Smooth muscle cell (in vitro differentiated cells): Measurements from ENCODE around the gene LASP1NB.
A peak's percentile ranks its signal among the peaks of the same experiment; 100 is the strongest.

ENCODE experiments used
- DNase-seq: peaks from one replicate; lab custom pipeline; 2025; ENCODE audit not compliant: unreplicated experiment; lab: John Stamatoyannopoulos, UW
- H2AFZ ChIP-seq: fragments of 200-600 bp; sonication (generic); 2 replicates; pipeline ENCODE4 v1.6.0; 2016; ENCODE audit warnings: antibody characterized with exemption, low read depth, mild to moderate bottlenecking
- H3F3A ChIP-seq: fragments of 200-600 bp; sonication (generic); 2 replicates; pipeline ENCODE4 v1.6.0; 2017; ENCODE audit warnings: antibody characterized with exemption, low read depth
- H3K27ac ChIP-seq: fragments of 200-600 bp; sonication (generic); 2 replicates; pipeline ENCODE4 v1.5.1; 2016; ENCODE audit warnings: low read depth, mild to moderate bottlenecking
- H3K27me3 ChIP-seq: fragments of 200-600 bp; sonication (generic); 2 replicates; pipeline ENCODE4 v1.6.1; 2016; ENCODE audit warnings: low read depth, mild to moderate bottlenecking
- H3K36me3 ChIP-seq: fragments of 200-600 bp; sonication (generic); 2 replicates; pipeline ENCODE4 v1.5.1; 2016; ENCODE audit warnings: low read depth
- H3K4me1 ChIP-seq: fragments of 200-600 bp; sonication (generic); 2 replicates; pipeline ENCODE4 v1.5.1; 2016; ENCODE audit warnings: low read depth
- H3K4me2 ChIP-seq: fragments of 200-600 bp; sonication (generic); 2 replicates; pipeline ENCODE4 v1.6.0; 2016; ENCODE audit warnings: mild to moderate bottlenecking
- H3K4me3 ChIP-seq: fragments of 200-600 bp; sonication (generic); 2 replicates; pipeline ENCODE4 v1.5.1; 2016; ENCODE audit warnings: mild to moderate bottlenecking
- H3K79me2 ChIP-seq: fragments of 200-600 bp; sonication (generic); 2 replicates; pipeline ENCODE4 v1.6.0; 2016; ENCODE audit warnings: low read depth, mild to moderate bottlenecking
- H3K9ac ChIP-seq: fragments of 200-600 bp; sonication (generic); 2 replicates; pipeline ENCODE4 v1.6.0; 2016; ENCODE audit warnings: low read depth
- H3K9me3 ChIP-seq: fragments of 200-600 bp; sonication (generic); replicated peaks from 2 replicates; pipeline ENCODE4 v1.5.1; 2016; ENCODE audit warnings: low read depth
- H4K20me1 ChIP-seq: fragments of 200-600 bp; sonication (generic); 2 replicates; pipeline ENCODE4 v1.6.0; 2016; ENCODE audit warnings: low read depth
- WGBS: methylation state at CpG from one replicate; pipeline ENCODE4 v1.1.7; 2016; ENCODE audit warnings: low lambda C conversion rate; 5-methylcytosine and 5-hydroxymethylcytosine counted together
- TF ChIP-seq, protein P1 (sequence below): fragments of 200-600 bp; sonication (generic); IDR thresholded peaks from 2 replicates; pipeline ENCODE4 v1.5.1; 2017; ENCODE audit warnings: borderline replicate concordance, mild to moderate bottlenecking, antibody characterized with exemption; ENCODE audit not compliant: insufficient read depth, poor library complexity, severe bottlenecking

LASP1NB gene

DNA sequence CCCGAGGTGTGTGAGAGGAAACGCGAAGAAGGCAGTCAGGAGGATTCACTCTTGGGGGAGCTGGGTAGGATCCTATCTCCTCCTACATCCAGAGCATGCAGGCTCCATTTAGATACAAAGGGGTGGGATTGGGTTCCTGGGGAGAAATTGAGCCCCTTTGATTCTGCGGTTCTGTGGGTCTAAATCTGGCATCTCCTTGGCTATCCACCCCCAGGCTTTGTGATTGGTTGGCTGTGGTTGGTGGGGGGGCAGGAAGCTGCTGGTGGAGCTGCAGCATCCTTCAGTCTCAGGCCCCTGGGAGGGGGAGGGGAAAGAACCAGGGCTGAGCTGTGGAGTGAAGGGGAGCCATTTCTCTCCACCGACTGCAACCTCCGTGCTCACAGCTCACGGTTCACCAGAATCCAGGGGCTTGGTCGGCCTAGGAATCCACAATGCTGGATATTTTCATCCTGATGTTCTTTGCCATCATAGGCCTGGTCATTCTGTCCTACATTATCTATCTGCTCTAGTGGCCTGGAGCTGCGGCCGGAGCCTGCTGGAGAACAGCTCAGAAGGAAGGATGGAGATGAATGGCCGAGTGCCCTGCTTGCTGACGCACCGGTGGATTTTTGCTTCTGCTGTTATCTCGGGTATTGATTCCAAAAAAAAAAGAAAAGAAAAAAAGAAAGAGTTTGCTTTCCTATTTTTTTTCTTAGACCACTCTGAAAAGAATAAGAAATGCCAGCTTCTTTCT is at the start of gene LASP1NB:
Gene LASP1NB (plus strand): TSS at position 352 of the 733 bp plus-strand sequence.
- Histone ChIP-seq H3K4me3 (no peak within 1 kb of the TSS), H2AFZ (no peak within 1 kb of the TSS), H3K36me3 (no peaks in the 10 kb centered on the region)

DNA sequence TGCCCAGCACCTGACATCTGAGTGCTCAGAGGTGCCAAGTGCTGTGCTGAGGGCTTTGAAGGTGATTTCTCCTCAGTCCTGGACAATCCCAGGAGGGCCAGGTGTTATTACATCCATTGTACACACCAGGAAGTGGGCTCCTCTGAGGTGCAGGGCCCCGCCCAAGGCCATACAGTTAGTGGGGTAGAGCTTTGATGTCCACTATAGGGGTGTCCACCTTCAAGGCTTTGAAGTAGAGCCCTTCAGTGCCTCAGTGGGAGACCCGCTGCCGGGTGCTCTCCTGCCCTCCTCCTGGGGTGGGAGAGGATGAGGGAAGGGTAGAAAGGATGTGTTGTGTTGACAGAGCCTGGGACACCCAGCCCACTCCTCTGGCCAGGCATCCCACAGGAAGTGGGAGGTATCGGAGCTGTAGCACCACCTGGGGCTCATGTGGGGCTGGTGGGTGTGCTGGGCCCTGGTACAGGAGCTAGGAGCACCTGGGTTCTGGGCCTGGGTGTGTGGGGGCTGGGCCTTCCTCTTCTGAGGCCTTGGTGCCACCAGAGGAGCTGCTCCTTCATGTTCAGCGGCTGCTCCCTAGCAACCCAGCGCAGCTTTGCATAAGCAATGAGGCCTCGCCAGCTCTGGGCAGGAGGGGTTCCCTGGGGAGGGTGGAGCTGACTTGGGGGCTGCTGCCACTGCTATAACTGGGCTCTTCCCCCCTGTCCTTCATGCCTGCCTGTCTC is 48.1 kb upstream of the LASP1NB start:
- Histone ChIP-seq H3K9ac (no peak overlapping the region), H4K20me1 (peaks cover 100% of the 10 kb centered on the region), H3K27me3 (no peaks in the 10 kb centered on the region), H3F3A (peaks cover 46% of the 10 kb centered on the region), H3K4me2 (no peak overlapping the region), H3K4me1 (peaks cover 64% of the 10 kb centered on the region), H3K36me3 (no peaks in the 10 kb centered on the region), H3K4me3 (no peak overlapping the region), H3K9me3 (no peaks in the 10 kb centered on the region), H3K79me2 (peaks cover 80% of the 10 kb centered on the region), H2AFZ (no peak overlapping the region), H3K27ac (no peak overlapping the region)
- no peak for DNase-seq
- TF ChIP-seq, protein P1, sequence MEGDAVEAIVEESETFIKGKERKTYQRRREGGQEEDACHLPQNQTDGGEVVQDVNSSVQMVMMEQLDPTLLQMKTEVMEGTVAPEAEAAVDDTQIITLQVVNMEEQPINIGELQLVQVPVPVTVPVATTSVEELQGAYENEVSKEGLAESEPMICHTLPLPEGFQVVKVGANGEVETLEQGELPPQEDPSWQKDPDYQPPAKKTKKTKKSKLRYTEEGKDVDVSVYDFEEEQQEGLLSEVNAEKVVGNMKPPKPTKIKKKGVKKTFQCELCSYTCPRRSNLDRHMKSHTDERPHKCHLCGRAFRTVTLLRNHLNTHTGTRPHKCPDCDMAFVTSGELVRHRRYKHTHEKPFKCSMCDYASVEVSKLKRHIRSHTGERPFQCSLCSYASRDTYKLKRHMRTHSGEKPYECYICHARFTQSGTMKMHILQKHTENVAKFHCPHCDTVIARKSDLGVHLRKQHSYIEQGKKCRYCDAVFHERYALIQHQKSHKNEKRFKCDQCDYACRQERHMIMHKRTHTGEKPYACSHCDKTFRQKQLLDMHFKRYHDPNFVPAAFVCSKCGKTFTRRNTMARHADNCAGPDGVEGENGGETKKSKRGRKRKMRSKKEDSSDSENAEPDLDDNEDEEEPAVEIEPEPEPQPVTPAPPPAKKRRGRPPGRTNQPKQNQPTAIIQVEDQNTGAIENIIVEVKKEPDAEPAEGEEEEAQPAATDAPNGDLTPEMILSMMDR = no peak
- WGBS = 84% methylated on average over 7 of the region's 7 CpGs

More for the DNA sequence above, at the start of gene LASP1NB:
- Histone ChIP-seq H3K79me2 (no peaks in the 10 kb centered on the region), H3K27me3 (no peaks in the 10 kb centered on the region), H3K4me2 (no peak within 1 kb of the TSS), H3K4me1 (peaks cover 24% of the 10 kb centered on the region), H3K27ac (no peak within 1 kb of the TSS), H3K9ac (no peak within 1 kb of the TSS), H4K20me1 (peaks cover 17% of the 10 kb centered on the region), H3K9me3 (no peaks in the 10 kb centered on the region), H3F3A (peaks cover 23% of the 10 kb centered on the region)
- DNase-seq = no peak
- WGBS = 67% methylated on average over 13 of the region's 14 CpGs
- TF ChIP-seq, protein P1 = no peak

DNA sequence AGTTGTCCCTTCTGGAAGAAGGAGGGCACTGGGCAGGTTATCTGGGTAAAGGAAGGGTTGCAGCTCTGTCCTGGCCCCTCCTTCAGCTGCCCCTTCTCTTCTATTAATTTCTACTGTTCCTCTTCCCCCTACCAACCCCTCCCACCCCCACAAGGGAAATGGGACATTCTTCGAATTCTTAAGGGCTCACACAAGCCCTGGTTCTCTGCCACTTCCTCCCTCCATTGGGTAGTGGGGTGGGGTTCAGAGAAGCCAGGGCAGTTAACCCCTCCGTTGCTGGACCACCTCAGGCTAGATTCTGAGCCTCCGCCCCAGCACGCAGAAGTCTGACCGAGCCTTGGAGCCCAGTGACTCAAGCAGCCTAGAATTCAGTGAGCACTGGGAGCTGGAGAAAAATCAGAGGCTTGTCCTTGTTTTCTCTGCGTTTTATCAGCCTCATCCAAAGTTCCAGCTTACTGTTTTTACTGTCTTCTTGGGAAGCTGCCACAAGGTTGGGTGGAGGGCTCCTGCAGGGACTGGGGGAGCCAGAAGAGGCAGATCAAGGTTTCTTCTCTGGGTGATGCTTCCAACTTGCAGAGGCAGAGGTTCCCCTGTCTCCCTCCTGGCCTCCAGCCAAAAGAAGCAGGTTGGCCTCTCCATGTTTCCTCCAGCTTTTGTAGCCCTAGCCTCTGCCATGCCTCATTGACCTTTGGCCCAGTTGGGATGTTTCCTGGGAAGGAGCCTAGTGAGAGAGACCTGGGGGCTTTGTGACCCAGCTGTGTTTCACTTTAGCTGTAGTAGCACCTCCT is 45.3 kb upstream of the LASP1NB start:
- no peak for DNase-seq
- H3K4me2 ChIP-seq = peak overlapping the region; percentile 71
- no peak overlapping the region for H2AFZ ChIP-seq
- peaks cover 78% of the 10 kb centered on the region for H3K4me1 ChIP-seq
- peak overlapping the region; percentile 3 for H3K4me3 ChIP-seq
- peaks cover 55% of the 10 kb centered on the region for H3F3A ChIP-seq
- no peaks in the 10 kb centered on the region for H3K36me3 ChIP-seq
- H3K9me3 ChIP-seq = no peaks in the 10 kb centered on the region
- peak overlapping the region; percentile 66 for H3K27ac ChIP-seq
- WGBS = 7% methylated on average over 6 of the region's 6 CpGs
- no peak overlapping the region for H3K9ac ChIP-seq
- peaks cover 100% of the 10 kb centered on the region for H4K20me1 ChIP-seq
- no peaks in the 10 kb centered on the region for H3K27me3 ChIP-seq
- peaks cover 80% of the 10 kb centered on the region for H3K79me2 ChIP-seq
- TF ChIP-seq, protein P1 = no peak
